ENCODE measurements around the gene UBAC2.

The UBAC2 gene

DNA sequence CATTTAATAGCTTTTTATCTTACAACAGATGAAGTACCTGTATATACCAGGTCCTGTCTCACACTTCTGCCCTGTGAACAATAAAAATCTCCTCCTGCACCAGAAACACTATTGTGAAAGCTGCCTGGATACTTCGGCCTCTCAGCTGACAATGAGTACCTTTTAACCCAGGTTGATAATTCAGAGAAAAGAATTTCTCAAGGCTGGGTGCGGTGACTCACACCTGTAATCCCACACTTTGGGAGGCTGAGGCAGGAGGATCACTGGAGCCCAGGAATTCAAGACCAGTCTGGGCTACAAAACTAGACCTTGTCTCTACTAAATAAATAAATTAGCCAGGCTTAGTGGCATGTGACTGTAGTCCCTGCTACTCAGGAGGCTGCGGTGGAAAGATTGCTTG, 235.3 kb downstream of the UBAC2 start:
- Histone ChIP-seq H3K4me3 (ENCODE audit: low read depth, low read length) (no peak overlapping the region), H3K27me3 (replicated peaks) (peaks cover 3% of the 10 kb centered on the region), H3K36me3 (replicated peaks) (no peaks in the 10 kb centered on the region), H3K27ac (no peak overlapping the region)
- DNase-seq: no peak
- in situ Hi-C loops (cut with HindIII; ENCODE audit: low pct_ligation_motif_present, low sequenced_read_pairs): no loop called here
- TF ChIP-seq, protein P1, sequence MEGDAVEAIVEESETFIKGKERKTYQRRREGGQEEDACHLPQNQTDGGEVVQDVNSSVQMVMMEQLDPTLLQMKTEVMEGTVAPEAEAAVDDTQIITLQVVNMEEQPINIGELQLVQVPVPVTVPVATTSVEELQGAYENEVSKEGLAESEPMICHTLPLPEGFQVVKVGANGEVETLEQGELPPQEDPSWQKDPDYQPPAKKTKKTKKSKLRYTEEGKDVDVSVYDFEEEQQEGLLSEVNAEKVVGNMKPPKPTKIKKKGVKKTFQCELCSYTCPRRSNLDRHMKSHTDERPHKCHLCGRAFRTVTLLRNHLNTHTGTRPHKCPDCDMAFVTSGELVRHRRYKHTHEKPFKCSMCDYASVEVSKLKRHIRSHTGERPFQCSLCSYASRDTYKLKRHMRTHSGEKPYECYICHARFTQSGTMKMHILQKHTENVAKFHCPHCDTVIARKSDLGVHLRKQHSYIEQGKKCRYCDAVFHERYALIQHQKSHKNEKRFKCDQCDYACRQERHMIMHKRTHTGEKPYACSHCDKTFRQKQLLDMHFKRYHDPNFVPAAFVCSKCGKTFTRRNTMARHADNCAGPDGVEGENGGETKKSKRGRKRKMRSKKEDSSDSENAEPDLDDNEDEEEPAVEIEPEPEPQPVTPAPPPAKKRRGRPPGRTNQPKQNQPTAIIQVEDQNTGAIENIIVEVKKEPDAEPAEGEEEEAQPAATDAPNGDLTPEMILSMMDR (IDR thresholded peaks at IDR 0.05; ENCODE audit: low read depth, low read length, missing control alignments): no peak
